LHCN-M2 (cell line): ENCODE results near the gene PDLIM3. TPM values are rescaled to one million over a fixed set of nuclear protein-coding genes. Genes with fewer than 3 reads are reported as not detected.
"Not testable (repeated sequence)": the region's sequence is repeated elsewhere in the genome, so short reads cannot be mapped to it uniquely, and the experiment has no call there.

Experiments
- DNase-seq: peaks from one replicate; pipeline ENCODE4 v3.0.0-alpha.2; 2012; ENCODE audit warnings: low read depth
- total RNA-seq: library from RNA; depleted of rRNA; stranded (reverse); fragments of >200 nt; gene quantifications from 2 replicates; pipeline ENCODE4 v1.2.3, GENCODE V29; 2014

The PDLIM3 gene
- total RNA-seq, 1 experiment from 2014 or later: 1,256 TPM

GRCh38 chr4:185554365-185555126 lies 19.2 kb upstream of the PDLIM3 start:
- DNase-seq: no peak

GRCh38 chr4:185552254-185552653 lies 16.9 kb upstream of the PDLIM3 start:
- DNase-seq: no peak

GRCh38 chr4:185550933-185551332 lies 15.6 kb upstream of the PDLIM3 start:
- no peak for DNase-seq

GRCh38 chr4:185549095-185549639 lies 13.9 kb upstream of the PDLIM3 start:
- no peak for DNase-seq

- no peak for DNase-seq
Measured at GRCh38 chr4:185548587-185548986, 13.3 kb upstream of the PDLIM3 start.

DNA sequence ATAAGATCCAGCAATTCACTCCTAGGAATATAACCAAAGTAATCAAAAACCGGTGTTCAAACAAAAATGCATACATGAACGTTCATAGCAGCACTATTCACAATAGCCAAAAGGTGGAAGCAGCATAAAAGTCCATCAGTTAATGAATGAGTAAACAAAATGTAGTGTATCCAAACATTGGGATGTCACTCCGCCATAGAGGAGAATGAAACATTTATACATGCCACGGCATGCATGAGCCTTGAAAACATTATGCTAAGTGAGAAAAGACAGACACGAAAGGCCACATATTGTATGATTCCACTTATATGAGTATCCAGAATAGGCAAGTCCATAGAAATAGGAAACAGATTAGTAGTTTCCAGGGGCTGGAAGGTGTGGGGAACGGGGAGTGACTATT lies 11.0 kb upstream of the PDLIM3 start:
- DNase-seq: no peak

GRCh38 chr4:185542626-185543315 lies 7.5 kb upstream of the PDLIM3 start:
- DNase-seq: peak; percentile 76

GRCh38 chr4:185541251-185541727 lies 6.0 kb upstream of the PDLIM3 start:
- DNase-seq: no peak

DNA sequence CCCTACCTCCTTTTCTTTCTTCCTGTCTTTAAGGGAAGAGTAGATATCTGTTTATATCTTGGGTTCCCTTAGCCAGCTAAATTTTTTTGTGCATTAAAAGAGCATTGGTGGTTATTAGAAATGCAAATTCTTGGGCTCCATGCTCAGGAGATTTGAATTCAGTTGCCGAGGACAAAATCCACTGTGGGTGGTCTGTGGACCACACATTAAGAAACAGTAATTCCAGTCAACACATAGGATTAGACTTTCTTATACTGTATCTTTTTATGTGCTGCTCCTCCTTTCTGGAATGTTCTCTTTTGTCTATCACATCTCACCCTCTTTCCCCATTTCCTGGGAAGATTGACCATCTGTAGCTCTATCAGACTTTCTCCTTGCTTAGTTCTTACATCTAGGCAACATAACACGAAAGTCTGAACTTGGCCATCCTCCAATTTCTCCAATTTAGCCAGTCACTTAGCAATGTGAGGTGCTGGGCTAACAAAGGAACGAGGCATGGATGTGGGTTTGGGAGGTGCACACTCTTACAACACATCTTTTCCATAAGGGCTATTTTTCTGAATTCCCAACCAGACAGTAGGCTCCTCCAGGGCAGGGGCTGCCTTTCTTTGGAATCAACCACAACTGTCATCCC lies 5.3 kb upstream of the PDLIM3 start:
- no peak for DNase-seq

DNA sequence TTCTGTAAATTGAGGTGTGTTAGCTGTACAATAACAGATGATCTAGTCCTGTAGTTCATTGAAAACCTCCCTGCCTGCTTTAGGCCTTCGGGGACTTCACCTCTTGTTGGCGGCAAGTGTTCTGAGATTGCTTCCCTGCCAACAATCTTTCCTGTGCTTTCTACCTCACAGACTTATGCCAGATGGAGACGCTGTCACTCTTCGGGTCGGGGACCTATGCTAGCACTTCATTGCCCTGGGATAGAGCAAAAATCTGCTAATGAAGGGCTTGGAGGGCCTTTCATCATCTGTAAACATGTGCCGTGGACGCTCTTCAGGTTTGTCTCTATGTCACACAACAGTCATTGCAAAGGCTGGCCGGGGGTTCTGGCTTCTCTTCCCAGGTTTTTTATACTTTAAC lies 4.7 kb upstream of the PDLIM3 start:
- DNase-seq: no peak

- no peak for DNase-seq
Measured at GRCh38 chr4:185538806-185539205, 3.5 kb upstream of the PDLIM3 start.

DNA sequence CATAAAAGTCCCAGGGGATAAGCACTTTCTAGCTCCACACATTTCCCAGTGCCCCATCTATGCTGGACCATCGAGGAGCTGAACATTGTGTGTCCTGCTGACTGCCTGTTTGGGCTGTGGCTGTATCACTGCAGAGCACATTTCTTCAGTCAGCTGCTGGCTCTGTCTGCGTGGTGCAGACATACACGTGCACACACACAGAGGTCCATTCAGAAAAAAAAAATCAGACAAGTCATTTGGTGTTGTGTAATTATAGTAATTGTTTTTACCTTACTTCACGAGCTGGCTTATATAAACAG lies 1.1 kb upstream of the PDLIM3 start:
- DNase-seq: peak; percentile 80

DNA sequence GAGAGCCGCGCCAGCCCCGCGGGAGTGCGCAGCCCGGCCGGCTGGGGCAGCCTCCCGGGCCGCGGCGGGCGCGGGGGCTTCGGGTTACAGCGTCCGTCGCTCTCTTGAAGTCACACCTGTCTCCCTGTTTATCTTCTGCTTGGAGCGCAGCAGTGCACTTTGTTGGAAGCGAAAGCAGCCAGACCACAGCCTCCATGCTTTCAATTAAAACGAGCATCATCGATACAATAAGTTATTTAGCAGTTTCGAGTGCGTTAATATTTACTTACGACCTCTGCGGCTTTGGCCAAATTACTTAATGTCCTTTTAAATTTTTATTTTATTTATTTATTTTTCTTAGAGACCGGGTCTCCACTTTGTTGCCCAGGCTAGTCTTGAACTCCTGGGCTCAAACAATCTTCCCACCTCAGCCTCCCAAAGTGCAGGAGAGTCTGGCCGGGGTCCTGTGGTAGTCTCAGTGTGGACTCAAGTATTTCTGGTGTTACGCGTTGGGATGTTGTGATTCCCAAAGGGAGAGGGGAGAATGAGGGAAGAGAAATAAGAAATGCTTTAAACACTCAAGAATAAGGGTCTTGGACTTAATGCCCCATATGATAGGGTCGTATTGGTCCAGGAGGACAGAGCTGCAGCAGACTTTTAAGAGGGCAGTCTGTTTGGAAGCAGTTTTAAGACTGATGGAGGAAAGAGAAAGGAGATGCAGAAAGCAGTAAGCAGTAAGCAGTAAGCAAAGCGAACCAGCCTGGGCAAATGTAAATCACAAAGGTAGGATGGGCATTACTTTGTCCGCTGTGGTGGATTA lies 504 bp upstream of the PDLIM3 start:
- no peak for DNase-seq

- no peak for DNase-seq
Measured at GRCh38 chr4:185534511-185534865, 819 bp downstream of the PDLIM3 start.

DNA sequence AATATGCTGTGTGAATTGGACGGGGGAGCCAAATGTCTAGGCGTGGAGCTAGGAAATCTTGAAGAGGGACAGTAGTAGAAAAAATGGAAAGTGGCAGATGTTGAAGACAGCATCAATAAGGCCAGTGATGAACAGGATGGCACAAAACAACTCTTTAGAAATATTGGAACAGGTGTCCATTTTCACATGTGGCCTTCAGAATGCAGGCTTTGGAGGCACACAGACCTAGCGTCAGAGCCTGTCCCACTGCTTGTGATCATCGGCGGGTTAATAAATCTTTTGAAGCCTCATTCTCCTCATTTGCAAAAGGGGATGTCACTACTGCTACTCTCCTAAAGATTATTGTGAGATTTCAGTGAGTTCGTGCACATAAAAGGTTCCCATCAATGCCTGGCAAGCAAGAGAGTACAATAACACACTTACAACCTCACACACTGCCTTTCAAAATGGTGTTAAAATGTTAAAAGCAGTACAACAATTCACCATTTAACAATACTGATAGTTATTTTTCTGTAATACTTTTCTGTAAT lies 2.4 kb downstream of the PDLIM3 start:
- DNase-seq: peak; percentile 68

GRCh38 chr4:185532293-185532692 lies 3.0 kb downstream of the PDLIM3 start:
- DNase-seq: peak; percentile 84

DNA sequence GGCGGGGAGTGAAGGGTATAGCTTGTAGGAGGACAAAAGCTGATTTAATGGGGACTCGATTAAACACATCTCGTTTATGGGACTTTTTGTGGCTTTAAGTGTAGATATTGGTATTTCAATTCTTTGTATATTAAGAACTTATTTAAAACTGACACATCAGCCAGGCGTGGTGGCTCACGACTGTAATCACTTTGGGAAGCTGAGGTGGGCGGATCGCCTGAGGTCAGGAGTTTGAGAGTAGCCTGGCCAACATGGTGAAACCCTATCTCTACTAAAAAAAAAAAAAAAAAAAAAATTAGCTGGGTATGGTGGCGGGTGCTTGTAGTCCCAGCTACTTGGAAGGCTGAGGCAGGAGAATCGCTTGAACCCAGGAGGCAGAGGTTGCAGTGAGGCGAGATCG lies 3.7 kb downstream of the PDLIM3 start:
- DNase-seq: not testable (repeated sequence)

DNA sequence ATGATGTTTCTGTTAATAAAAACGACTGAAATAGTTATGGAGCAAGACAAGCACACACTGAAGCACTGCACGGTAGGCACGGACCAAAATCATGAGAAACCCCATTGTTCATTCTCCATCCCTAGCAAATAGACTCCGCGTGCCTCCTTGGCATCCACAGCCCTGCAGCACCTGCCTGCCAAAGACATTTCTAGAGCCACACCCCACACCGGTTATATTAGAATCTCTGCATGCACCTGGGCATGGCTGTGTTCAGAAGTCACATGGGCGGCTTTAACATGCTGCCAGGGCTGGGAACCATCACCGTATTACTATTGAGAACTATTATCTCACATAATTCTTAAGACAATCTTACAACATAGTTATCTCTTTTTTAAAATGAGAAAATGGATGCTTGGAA lies 5.9 kb downstream of the PDLIM3 start:
- DNase-seq: no peak

DNA sequence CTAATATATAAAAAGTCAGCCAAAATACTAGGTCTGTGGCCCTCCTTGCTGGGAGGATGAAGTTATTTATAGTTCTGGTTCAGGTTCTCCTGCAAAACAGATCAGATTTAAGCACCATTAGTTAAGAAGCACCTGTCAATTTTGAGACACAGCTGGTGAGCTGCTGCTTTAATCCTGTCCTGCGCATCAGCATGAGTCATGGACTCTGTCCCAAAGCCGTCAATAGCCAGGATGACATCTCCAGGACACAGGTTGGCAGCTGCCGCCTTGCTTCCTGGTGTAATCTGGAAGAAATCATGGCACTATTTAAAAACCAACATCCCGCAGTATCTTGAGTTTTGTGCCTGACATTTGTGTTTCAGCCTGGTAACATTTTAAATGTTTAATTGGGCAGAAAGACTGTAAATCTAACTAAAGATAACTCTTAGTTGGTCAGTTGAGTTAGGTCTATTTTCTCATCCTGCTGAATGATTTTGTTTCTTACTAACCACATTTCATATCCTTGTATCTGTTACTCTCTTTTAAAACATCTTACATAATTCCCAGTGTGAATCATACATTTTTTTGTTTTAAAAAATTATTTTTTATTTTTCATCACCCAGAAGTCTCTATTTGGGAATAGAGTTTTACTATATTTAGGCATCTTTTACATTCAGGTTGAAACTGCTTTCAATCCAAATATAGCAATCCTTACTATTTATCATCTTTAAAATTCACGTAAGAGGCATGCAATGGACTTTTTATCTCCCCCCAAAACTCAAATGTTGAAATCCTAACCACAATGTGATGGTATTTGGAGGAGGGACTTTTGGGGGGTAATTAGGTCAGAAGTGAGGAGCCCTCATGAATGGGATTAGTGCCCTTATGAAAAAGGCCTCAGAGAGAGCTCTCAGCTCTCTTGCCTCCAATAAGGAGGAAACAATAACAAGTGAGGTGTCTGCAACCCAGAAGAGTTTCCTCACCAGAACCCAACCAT lies 10.1 kb downstream of the PDLIM3 start:
- DNase-seq: peak; percentile 98

DNA sequence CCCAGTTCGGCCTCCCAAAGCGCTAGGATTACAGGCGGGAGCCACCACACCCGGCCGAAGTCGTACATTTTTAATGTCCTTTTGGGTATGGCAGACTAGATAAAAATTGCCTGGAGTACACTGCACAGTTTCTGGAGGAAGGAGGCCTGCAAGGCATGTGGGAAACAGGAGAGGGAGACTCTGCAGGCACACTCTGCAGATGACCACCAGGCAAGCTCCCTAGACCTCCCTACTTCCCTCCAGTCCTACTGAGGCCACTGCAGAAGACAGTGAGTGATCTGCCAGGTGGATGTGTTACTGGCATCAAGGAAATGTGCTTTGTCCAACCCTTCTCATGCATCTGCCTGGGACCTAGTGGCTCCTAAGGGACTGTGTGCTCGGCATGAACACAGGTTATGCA lies 11.4 kb downstream of the PDLIM3 start:
- no peak for DNase-seq
